ENCODE data around the gene TSC22D4.

TSC22D4 gene

DNA sequence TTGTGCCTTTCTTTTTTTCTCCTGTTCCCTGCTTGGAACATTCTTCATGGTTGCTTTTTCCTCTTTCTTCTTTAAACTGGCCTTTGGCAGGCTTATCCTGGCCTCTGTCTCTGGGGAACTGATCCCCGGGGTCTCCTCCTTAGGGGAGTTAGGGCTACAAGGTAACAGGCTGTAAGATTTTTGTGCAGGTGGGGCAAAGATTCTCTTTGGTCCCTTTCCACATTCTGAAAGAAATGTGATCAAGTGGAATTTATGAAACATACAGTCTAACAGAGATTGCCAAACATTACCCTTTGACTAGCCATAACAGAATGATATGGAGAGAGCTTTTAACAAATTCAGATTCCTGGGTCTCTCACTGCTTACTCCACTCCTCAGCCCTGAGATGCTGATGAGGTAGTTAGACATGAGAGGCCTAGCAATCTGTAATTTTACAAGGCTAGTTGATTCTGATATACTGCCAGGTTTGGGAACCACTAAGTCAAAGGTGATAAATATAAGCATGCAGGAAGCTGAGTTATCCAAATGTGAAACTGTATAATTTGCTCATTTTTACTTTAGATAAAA is 59.3 kb downstream of the TSC22D4 start:
- TF ChIP-seq CTBP1 (IDR thresholded peaks at IDR 0.05; ENCODE audit: borderline replicate concordance) (no peak), ELF4 (IDR thresholded peaks at IDR 0.05) (no peak), SUZ12 (IDR thresholded peaks at IDR 0.05) (no peak), PKNOX1 (IDR thresholded peaks at IDR 0.05) (no peak), ARNT (IDR thresholded peaks at IDR 0.05) (no peak), FOXM1 (IDR thresholded peaks at IDR 0.05; ENCODE audit: borderline replicate concordance) (no peak), TARDBP (IDR thresholded peaks at IDR 0.05) (no peak), LEF1 (IDR thresholded peaks at IDR 0.05; ENCODE audit: borderline replicate concordance) (no peak), BHLHE40 (IDR thresholded peaks at IDR 0.05; ENCODE audit: borderline replicate concordance) (no peak)
- ChIA-PET POLR2A (interaction anchor here (0.8 to 2.7 kb wide), 2 partner anchors 9 to 15 kb away, joined by 3 to 13 read pairs; partner anchors contain the start of gene ZCWPW1), CTCF (interaction anchor here (0.7 kb wide), 2 partner anchors 12 to 153 kb away, joined by 3 read pairs; no protein-coding TSS in a partner anchor)
- DNase-seq (ENCODE audit: extremely low spot score), result no peak

DNA sequence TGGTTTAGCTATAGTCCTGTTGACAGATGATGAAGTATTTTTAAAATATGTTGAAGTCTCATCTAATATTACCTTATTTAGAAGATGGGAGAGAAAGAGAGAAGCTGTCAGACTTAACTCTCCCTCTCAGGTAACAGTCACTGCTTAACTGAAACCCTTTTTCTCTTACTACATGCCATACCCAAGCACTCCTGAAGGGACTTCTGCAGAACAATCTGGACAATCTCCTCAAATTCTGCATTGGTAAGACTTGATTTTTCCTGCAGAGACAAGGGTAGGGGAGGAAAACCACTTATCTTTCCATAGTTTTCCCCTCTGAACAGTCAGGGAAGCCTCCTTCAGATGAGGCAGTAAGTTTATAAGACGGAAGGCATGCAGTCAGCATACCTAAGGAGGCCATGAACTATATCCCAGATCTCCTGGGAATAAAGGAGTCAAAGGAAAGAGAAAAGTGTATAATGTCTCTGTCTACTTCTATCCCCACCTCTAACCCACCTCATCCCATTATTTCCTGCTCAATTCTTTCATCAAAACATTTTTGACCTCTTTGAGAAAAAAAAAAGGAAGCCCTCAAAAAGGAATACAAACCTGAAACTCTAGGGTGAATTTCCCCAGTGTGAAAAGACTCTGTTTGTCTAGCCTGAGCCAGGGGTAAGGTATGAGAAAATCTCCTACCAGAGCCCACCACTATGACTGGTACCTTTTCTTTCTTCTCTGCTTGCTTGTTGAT is 59.9 kb downstream of the TSC22D4 start:
- no peak for DNase-seq (ENCODE audit: extremely low spot score)
- TF ChIP-seq NFRKB (IDR thresholded peaks at IDR 0.05), result no peak
- TF ChIP-seq ELF4 (IDR thresholded peaks at IDR 0.05), result no peak
- no peak for TF ChIP-seq FOXA1 (IDR thresholded peaks at IDR 0.05)
- TF ChIP-seq SP1 (IDR thresholded peaks at IDR 0.05), result no peak
- no peak for TF ChIP-seq HDGF (IDR thresholded peaks at IDR 0.05; ENCODE audit: borderline replicate concordance)
- no peak for TF ChIP-seq FOXK2 (IDR thresholded peaks at IDR 0.05)
- no peak for TF ChIP-seq L3MBTL2 (conservative IDR thresholded peaks at IDR 0.05)
- TF ChIP-seq CTBP1 (IDR thresholded peaks at IDR 0.05; ENCODE audit: borderline replicate concordance), result no peak
- no peak for TF ChIP-seq LEF1 (IDR thresholded peaks at IDR 0.05; ENCODE audit: borderline replicate concordance)
- TF ChIP-seq FOXM1 (IDR thresholded peaks at IDR 0.05; ENCODE audit: borderline replicate concordance), result no peak
- TF ChIP-seq ZNF384 (IDR thresholded peaks at IDR 0.05), result no peak
- TF ChIP-seq BHLHE40 (IDR thresholded peaks at IDR 0.05; ENCODE audit: borderline replicate concordance), result no peak
- no peak for TF ChIP-seq ARNT (IDR thresholded peaks at IDR 0.05)
- TF ChIP-seq SUZ12 (IDR thresholded peaks at IDR 0.05), result no peak
- no peak for TF ChIP-seq TARDBP (IDR thresholded peaks at IDR 0.05)
- no peak for TF ChIP-seq PKNOX1 (IDR thresholded peaks at IDR 0.05)
- ChIA-PET CTCF (no interaction called here), POLR2A (interaction anchor here (2.7 kb wide), 1 partner anchor 10 kb away, joined by 13 read pairs; the partner anchor contains the start of gene ZCWPW1)
